ENCODE measurements around the gene ACBD4. TPM values are rescaled to one million over a fixed set of nuclear protein-coding genes. Genes with fewer than 3 reads are reported as not detected.
A peak's percentile ranks its signal among the peaks of the same experiment; 100 is the strongest.

Gene ACBD4
- total and polyA plus RNA-seq, 2 of the 13 experiments (the other 11 are each of a cell fraction or from before 2014, with no cell fraction given): 16.1 to 26.9 TPM

DNA sequence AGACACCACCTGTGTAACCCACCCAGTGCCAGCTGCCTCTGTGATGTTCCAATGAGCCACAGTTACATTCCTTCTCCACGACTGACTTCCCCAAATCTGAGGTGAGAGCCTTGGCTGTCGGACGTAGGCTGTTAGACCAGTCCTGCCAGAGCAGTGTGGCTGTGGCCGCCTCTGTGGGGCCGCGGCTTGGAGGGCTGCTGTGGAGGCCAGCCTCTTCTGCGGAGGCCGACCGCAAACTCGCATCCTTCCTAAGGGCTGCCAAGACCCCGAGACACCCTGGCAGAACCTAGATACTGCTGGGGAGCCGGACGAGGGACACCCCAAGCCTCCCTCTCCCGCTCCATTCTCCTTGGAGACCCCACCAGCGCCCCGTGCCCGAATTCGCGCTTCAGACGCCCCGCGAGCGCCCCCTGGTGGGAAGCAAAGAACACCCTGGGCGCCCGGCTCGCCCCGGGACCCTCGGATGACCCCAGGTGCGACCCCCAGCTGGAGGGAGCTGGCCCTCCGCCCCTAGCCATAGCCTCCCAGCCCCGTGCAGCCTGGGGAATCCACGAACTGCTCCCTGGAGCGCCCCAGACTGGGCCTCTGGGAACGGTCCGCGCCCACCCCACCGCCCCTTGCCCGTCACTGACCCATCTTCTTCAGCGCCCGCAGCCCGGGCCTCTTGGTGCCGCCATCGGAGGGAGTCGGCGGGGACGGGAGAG is 3.7 kb upstream of the ACBD4 start (continued):
- TF ChIP-seq, protein P1, sequence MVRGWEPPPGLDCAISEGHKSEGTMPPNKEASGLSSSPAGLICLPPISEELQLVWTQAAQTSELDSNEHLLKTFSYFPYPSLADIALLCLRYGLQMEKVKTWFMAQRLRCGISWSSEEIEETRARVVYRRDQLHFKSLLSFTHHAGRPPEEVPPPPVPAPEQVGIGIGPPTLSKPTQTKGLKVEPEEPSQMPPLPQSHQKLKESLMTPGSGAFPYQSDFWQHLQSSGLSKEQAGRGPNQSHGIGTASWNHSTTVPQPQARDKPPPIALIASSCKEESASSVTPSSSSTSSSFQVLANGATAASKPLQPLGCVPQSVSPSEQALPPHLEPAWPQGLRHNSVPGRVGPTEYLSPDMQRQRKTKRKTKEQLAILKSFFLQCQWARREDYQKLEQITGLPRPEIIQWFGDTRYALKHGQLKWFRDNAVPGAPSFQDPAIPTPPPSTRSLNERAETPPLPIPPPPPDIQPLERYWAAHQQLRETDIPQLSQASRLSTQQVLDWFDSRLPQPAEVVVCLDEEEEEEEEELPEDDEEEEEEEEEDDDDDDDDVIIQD (CRISPR knock-in tag; IDR thresholded peaks at IDR 0.05; ENCODE audit: low read depth): no peak
- TF ChIP-seq POLR2AphosphoS2 (IDR thresholded peaks at IDR 0.05; ENCODE audit: low read depth, low read length) (no peak), ZNF274 (CRISPR knock-in tag; IDR thresholded peaks at IDR 0.05) (no peak), ZNF317 (CRISPR knock-in tag; IDR thresholded peaks at IDR 0.05) (no peak), NPAS2 (CRISPR knock-in tag; IDR thresholded peaks at IDR 0.05; ENCODE audit: borderline replicate concordance) (no peak), ZNF230 (CRISPR knock-in tag; IDR thresholded peaks at IDR 0.05) (no peak), ATF1 (CRISPR knock-in tag; IDR thresholded peaks at IDR 0.05) (no peak), GATA4 (IDR thresholded peaks at IDR 0.05; ENCODE audit: borderline replicate concordance, low read depth) (no peak), POGZ (CRISPR knock-in tag; IDR thresholded peaks at IDR 0.05) (peak; percentile 63; the same call in 1 of the 2 replicates), KDM2A (CRISPR knock-in tag; IDR thresholded peaks at IDR 0.05; ENCODE audit: borderline replicate concordance, low read depth) (peak; percentile 66; the same call in 1 of the 2 replicates), ZNF841 (CRISPR knock-in tag; IDR thresholded peaks at IDR 0.05; ENCODE audit: borderline replicate concordance) (no peak), MAF1 (CRISPR knock-in tag; IDR thresholded peaks at IDR 0.05; ENCODE audit: borderline replicate concordance) (no peak), EHMT2 (IDR thresholded peaks at IDR 0.05; ENCODE audit: borderline replicate concordance, low read depth, low read length) (no peak), ZSCAN20 (CRISPR knock-in tag; IDR thresholded peaks at IDR 0.05; ENCODE audit: borderline replicate concordance) (no peak), ZKSCAN8 (CRISPR knock-in tag; IDR thresholded peaks at IDR 0.05; ENCODE audit: borderline replicate concordance) (0 out of 2 replicates have a peak, but pooled peaks have one; percentile 16), MATR3 (CRISPR knock-in tag; IDR thresholded peaks at IDR 0.05) (no peak), ZMYM2 (CRISPR knock-in tag; IDR thresholded peaks at IDR 0.05) (no peak), SNRNP70 (IDR thresholded peaks at IDR 0.05; ENCODE audit: low read depth, low read length) (no peak), REL (CRISPR knock-in tag; conservative IDR thresholded peaks at IDR 0.05) (0 out of 2 replicates have a peak, but pooled peaks have one; percentile 19), ZNF644 (CRISPR knock-in tag; IDR thresholded peaks at IDR 0.05; ENCODE audit: low read depth) (no peak), MIER3 (CRISPR knock-in tag; IDR thresholded peaks at IDR 0.05; ENCODE audit: borderline replicate concordance) (no peak), REPIN1 (CRISPR knock-in tag; IDR thresholded peaks at IDR 0.05; ENCODE audit: borderline replicate concordance, low read depth) (no peak), PHF20 (CRISPR knock-in tag; IDR thresholded peaks at IDR 0.05) (no peak; the same call in 1 of the 2 replicates)
- TF ChIP-seq, protein P2, sequence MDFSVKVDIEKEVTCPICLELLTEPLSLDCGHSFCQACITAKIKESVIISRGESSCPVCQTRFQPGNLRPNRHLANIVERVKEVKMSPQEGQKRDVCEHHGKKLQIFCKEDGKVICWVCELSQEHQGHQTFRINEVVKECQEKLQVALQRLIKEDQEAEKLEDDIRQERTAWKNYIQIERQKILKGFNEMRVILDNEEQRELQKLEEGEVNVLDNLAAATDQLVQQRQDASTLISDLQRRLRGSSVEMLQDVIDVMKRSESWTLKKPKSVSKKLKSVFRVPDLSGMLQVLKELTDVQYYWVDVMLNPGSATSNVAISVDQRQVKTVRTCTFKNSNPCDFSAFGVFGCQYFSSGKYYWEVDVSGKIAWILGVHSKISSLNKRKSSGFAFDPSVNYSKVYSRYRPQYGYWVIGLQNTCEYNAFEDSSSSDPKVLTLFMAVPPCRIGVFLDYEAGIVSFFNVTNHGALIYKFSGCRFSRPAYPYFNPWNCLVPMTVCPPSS (IDR thresholded peaks at IDR 0.05): no peak
- TF ChIP-seq, protein P3, sequence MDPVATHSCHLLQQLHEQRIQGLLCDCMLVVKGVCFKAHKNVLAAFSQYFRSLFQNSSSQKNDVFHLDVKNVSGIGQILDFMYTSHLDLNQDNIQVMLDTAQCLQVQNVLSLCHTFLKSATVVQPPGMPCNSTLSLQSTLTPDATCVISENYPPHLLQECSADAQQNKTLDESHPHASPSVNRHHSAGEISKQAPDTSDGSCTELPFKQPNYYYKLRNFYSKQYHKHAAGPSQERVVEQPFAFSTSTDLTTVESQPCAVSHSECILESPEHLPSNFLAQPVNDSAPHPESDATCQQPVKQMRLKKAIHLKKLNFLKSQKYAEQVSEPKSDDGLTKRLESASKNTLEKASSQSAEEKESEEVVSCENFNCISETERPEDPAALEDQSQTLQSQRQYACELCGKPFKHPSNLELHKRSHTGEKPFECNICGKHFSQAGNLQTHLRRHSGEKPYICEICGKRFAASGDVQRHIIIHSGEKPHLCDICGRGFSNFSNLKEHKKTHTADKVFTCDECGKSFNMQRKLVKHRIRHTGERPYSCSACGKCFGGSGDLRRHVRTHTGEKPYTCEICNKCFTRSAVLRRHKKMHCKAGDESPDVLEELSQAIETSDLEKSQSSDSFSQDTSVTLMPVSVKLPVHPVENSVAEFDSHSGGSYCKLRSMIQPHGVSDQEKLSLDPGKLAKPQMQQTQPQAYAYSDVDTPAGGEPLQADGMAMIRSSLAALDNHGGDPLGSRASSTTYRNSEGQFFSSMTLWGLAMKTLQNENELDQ (CRISPR knock-in tag; IDR thresholded peaks at IDR 0.05; ENCODE audit: borderline replicate concordance): no peak
